Astrocyte (in vitro differentiated cells and primary cell): ENCODE data around the gene SPNS3.

Experiments used
- CTCF ChIP-seq: IDR thresholded peaks from 2 replicates; pipeline ENCODE4 v1.5.1; 2011; ENCODE audit warnings: low read depth, mild to moderate bottlenecking, inconsistent platforms, low read length, moderate library complexity; ENCODE audit not compliant: insufficient read depth
- EZH2 ChIP-seq: IDR thresholded peaks from 2 replicates; pipeline ENCODE4 v1.6.1; 2012; ENCODE audit warnings: mild to moderate bottlenecking, low read length, inconsistent platforms; ENCODE audit not compliant: insufficient read depth

GRCh38 chr17:4438162-4438944 lies 4.6 kb downstream of the SPNS3 start:
- TF ChIP-seq CTCF (no peak), EZH2 (no peak)
